ENCODE data around the gene SPRYD3. TPM values are rescaled to one million over a fixed set of nuclear protein-coding genes. Genes with fewer than 3 reads are reported as not detected.
A peak's percentile ranks its signal among the peaks of the same experiment; 100 is the strongest.

SPRYD3 gene
- total RNA-seq, 1 experiment from 2014 or later = 18.5 TPM

DNA sequence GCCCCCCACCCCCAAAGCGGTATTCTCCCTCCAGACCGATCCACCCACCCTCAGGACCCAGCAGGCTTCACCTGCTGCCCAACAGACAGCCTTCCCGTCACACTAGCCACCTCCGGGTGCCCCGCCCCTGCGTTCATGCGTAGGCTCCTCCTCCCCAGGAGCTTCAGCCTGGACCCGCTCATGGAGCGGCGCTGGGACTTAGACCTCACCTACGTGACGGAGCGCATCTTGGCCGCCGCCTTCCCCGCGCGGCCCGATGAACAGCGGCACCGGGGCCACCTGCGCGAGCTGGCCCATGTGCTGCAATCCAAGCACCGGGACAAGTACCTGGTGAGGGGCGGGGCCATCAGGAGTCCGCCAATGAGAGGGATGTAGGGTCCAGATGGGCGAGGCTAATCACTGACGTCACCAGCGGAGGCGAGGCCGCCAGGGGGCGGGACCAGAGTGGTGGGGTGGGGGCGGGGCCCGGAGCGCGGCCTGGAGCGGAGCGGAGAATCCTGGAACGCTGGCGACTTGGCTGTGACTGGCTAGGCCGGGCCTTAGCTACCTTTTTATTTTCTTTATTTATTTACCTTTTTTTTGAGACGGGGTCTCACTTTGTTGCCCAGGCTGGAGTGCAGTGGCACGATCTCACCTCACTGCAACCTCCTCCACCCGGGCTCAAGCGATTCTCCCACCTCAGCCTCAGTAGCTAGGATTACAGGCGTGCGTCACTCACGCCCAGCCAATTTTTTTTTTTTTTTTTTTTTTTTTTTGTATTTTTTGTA, 24.9 kb downstream of the SPRYD3 start:
- Histone ChIP-seq H3K27ac (ENCODE audit: low read length) (peak overlapping the region; percentile 87), H3F3A (ENCODE audit: low read length, unreplicated experiment) (no peaks in the 10 kb centered on the region), H4K20me1 (ENCODE audit: low read length) (no peaks in the 10 kb centered on the region), H3K27me3 (ENCODE audit: low read length) (no peaks in the 10 kb centered on the region), H3K9me2 (replicated peaks; ENCODE audit: low read length) (no peaks in the 10 kb centered on the region), H3K9me3 (ENCODE audit: low read length) (no peaks in the 10 kb centered on the region), H2AFZ (ENCODE audit: low read length) (peak overlapping the region; percentile 83), H3K36me3 (ENCODE audit: low read depth, low read length) (no peaks in the 10 kb centered on the region), H3K4me3 (ENCODE audit: low read length) (peak overlapping the region; percentile 81), H3K4me1 (ENCODE audit: insufficient read depth, low read length) (peaks cover 45% of the 10 kb centered on the region), H3K79me2 (ENCODE audit: low read length) (peaks cover 34% of the 10 kb centered on the region), H3K9ac (ENCODE audit: low read length) (peak overlapping the region; percentile 72), H3K4me2 (ENCODE audit: low read length) (peak overlapping the region; percentile 85)
- DNase-seq = peak; percentile 93
- ATAC-seq = peak; percentile 59
- ChIA-PET CTCF (interaction anchor here (1.1 kb wide), 1 partner anchor 12 kb away, joined by 5 read pairs; no protein-coding TSS in a partner anchor), POLR2A (ENCODE audit: unreplicated experiment) (interaction anchor here (0.7 kb wide), 1 partner anchor 16 kb away, joined by 6 read pairs; no protein-coding TSS in a partner anchor)
- TF ChIP-seq EZH2 (IDR thresholded peaks at IDR 0.05; ENCODE audit: low read length, unreplicated experiment) (no peak), EZH2phosphoT487 (IDR thresholded peaks at IDR 0.05; ENCODE audit: borderline replicate concordance, low read length) (no peak)
- TF ChIP-seq, protein P1, sequence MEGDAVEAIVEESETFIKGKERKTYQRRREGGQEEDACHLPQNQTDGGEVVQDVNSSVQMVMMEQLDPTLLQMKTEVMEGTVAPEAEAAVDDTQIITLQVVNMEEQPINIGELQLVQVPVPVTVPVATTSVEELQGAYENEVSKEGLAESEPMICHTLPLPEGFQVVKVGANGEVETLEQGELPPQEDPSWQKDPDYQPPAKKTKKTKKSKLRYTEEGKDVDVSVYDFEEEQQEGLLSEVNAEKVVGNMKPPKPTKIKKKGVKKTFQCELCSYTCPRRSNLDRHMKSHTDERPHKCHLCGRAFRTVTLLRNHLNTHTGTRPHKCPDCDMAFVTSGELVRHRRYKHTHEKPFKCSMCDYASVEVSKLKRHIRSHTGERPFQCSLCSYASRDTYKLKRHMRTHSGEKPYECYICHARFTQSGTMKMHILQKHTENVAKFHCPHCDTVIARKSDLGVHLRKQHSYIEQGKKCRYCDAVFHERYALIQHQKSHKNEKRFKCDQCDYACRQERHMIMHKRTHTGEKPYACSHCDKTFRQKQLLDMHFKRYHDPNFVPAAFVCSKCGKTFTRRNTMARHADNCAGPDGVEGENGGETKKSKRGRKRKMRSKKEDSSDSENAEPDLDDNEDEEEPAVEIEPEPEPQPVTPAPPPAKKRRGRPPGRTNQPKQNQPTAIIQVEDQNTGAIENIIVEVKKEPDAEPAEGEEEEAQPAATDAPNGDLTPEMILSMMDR (conservative IDR thresholded peaks at IDR 0.05; ENCODE audit: low read depth, low read length) = no peak
- intact Hi-C loops (cut with micrococcal nuclease) = no loop called here
- BruUV-seq (replicated peaks) = no TSS peak

DNA sequence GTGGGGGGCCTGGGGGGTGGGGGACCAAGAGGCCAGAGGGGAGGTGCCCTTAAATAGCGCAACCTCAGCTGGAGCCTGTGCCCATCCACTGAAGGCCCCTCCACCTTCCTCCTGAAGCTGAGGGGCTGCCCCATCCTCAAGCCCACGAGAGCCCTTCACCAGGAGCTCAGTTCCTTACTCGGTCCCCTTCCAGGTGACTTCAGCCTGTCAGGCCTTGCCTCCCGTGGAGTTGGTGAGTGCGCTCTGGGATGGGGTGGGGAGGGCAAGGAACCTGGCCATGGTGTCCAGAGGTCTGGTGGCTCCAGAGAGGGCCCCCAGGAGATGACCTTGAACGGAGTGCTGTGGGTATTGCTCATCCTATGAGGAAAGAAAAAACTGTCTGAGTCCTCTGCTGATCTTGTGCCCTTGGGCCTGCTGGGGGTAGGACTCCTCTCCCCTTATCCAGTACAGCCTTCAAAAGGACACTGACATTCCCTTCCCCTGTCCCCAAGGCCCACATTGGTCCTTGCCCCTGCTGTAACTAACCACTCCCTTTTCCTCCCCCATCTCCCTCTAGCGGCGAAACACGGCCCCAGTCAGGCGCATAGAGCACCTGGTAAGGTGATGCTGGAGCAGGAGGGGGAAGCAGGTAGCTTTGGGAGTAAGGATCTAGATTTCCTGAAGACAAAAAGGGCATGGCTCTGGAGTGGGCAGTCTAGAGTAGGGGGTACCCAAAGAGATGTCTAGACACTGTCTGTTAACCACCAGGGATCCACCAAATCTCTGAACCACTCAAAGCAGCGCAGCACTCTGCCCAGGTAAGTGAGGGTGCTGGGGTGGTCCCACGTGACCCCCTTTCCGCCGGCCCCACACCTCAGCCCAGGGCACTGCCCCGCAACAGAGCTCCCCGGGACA, 25.7 kb downstream of the SPRYD3 start:
- Histone ChIP-seq H3K9me2 (replicated peaks; ENCODE audit: low read length) (no peaks in the 10 kb centered on the region), H3K27ac (ENCODE audit: low read length) (peak overlapping the region; percentile 87), H3K4me1 (ENCODE audit: insufficient read depth, low read length) (peaks cover 53% of the 10 kb centered on the region), H2AFZ (ENCODE audit: low read length) (peak overlapping the region; percentile 83), H3K79me2 (ENCODE audit: low read length) (peaks cover 34% of the 10 kb centered on the region), H3K4me3 (ENCODE audit: low read length) (peak overlapping the region; percentile 81), H3F3A (ENCODE audit: low read length, unreplicated experiment) (no peaks in the 10 kb centered on the region), H3K27me3 (ENCODE audit: low read length) (no peaks in the 10 kb centered on the region), H3K9me3 (ENCODE audit: low read length) (no peaks in the 10 kb centered on the region), H3K36me3 (ENCODE audit: low read depth, low read length) (no peaks in the 10 kb centered on the region), H3K4me2 (ENCODE audit: low read length) (peak overlapping the region; percentile 85), H3K9ac (ENCODE audit: low read length) (peak overlapping the region; percentile 72), H4K20me1 (ENCODE audit: low read length) (no peaks in the 10 kb centered on the region)
- peak; percentile 87 for DNase-seq
- CTCF ChIA-PET = interaction anchor here (0.8 to 1.1 kb wide), 2 partner anchors 12 kb away, joined by 3 to 5 read pairs; no protein-coding TSS in a partner anchor
- ATAC-seq = peak; percentile 41
- BruUV-seq (replicated peaks) = TSS peak; percentile 33
- TF ChIP-seq, protein P1 (conservative IDR thresholded peaks at IDR 0.05; ENCODE audit: low read depth, low read length) = peak; percentile 92
- TF ChIP-seq EZH2 (IDR thresholded peaks at IDR 0.05; ENCODE audit: low read length, unreplicated experiment) (no peak), EZH2phosphoT487 (IDR thresholded peaks at IDR 0.05; ENCODE audit: borderline replicate concordance, low read length) (no peak)
- intact Hi-C loops (cut with micrococcal nuclease) = no loop called here
- POLR2A ChIA-PET (ENCODE audit: unreplicated experiment) = interaction anchor here (0.6 kb wide), 1 partner anchor 62 kb away, joined by 3 read pairs; no protein-coding TSS in a partner anchor

All from PC-3 (cell line).